IPS-15b (cell line): ENCODE measurements around the gene OR4K5.

ENCODE experiments used
- H3K27me3 ChIP-seq: one replicate; pipeline ENCODE4 v1.6.1; 2013; ENCODE audit warnings: low read length; ENCODE audit not compliant: control insufficient read depth, insufficient read depth
- H3K36me3 ChIP-seq: one replicate; pipeline ENCODE4 v1.6.1; 2013; ENCODE audit warnings: low read length; ENCODE audit not compliant: control insufficient read depth, insufficient read depth
- H3K4me1 ChIP-seq: one replicate; pipeline ENCODE4 v1.6.1; 2013; ENCODE audit warnings: mild to moderate bottlenecking, low read length; ENCODE audit not compliant: control insufficient read depth, insufficient read depth
- H3K4me3 ChIP-seq: one replicate; pipeline ENCODE4 v1.5.1; 2013; ENCODE audit warnings: low read depth, low read length
- H3K9ac ChIP-seq: one replicate; pipeline ENCODE4 v1.6.1; 2013; ENCODE audit warnings: low read depth, mild to moderate bottlenecking, low read length
- H3K9me3 ChIP-seq: one replicate; pipeline ENCODE4 v1.6.1; 2013; ENCODE audit warnings: mild to moderate bottlenecking, low read length; ENCODE audit not compliant: control insufficient read depth, insufficient read depth

OR4K5 gene, protein sequence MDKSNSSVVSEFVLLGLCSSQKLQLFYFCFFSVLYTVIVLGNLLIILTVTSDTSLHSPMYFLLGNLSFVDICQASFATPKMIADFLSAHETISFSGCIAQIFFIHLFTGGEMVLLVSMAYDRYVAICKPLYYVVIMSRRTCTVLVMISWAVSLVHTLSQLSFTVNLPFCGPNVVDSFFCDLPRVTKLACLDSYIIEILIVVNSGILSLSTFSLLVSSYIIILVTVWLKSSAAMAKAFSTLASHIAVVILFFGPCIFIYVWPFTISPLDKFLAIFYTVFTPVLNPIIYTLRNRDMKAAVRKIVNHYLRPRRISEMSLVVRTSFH

DNA sequence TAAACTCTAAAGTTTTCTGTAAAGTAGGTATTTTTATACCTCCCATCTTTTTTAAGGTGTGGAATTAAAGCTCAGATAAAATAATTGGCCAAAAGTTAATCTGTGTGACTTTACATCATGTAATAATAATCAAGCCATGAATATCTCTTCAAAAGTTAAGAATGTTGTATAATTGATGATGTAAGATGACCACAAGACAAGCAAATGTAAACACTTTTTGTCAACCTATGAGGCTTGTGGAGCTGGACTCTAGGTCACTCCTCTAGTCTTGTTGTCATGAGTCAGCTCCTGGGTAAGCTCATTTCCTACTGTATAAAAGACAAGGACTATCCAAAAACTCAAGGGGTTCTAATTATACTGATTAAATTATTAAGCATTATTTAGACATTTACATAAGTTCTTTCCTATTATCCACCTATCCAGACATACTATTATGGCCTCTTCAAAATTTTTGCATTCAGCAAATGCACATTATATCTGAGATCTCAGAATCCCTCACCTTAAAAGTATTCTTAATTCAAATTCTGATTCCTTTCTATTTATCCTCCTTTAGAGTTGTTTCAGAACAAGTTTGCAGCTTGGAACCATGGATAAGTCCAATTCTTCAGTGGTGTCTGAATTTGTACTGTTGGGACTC, at the start of gene OR4K5:
Gene OR4K5, plus strand, starts transcription at position 587 of the 637 bp plus-strand sequence. Its CDS starts 0 bp downstream, at position 587.
- H3K4me1 ChIP-seq = no peaks in the 10 kb centered on the region
- no peak within 1 kb of the TSS for H3K4me3 ChIP-seq
- no peaks in the 10 kb centered on the region for H3K27me3 ChIP-seq
- no peak within 1 kb of the TSS for H3K9ac ChIP-seq
- peaks cover 39% of the 10 kb centered on the region for H3K9me3 ChIP-seq
- no peaks in the 10 kb centered on the region for H3K36me3 ChIP-seq

- Histone ChIP-seq H3K9ac (no peak overlapping the region), H3K36me3 (no peaks in the 10 kb centered on the region), H3K4me1 (no peaks in the 10 kb centered on the region), H3K4me3 (no peak overlapping the region), H3K9me3 (peaks cover 48% of the 10 kb centered on the region), H3K27me3 (no peaks in the 10 kb centered on the region)
Measured at GRCh38 chr14:19873178-19873577, 47.2 kb upstream of the OR4K5 start.

- no peaks in the 10 kb centered on the region for H3K36me3 ChIP-seq
- H3K9ac ChIP-seq = no peak within 1 kb of the TSS
- H3K27me3 ChIP-seq = no peaks in the 10 kb centered on the region
- peaks cover 39% of the 10 kb centered on the region for H3K9me3 ChIP-seq
- no peaks in the 10 kb centered on the region for H3K4me1 ChIP-seq
- no peak within 1 kb of the TSS for H3K4me3 ChIP-seq
Measured at GRCh38 chr14:19874842-19875241, 45.6 kb upstream of the OR4K5 start, which contains the start of gene OR4K2. Gene OR4K2, plus strand, starts transcription at chr14:19875142. Its CDS starts 1,126 bp downstream, at chr14:19876268.

- Histone ChIP-seq H3K9me3 (peaks cover 41% of the 10 kb centered on the region), H3K27me3 (no peaks in the 10 kb centered on the region)
Measured at GRCh38 chr14:19878029-19878642, 42.3 kb upstream of the OR4K5 start.

GRCh38 chr14:19895282-19895681, 25.1 kb upstream of the OR4K5 start:
- peaks cover 62% of the 10 kb centered on the region for H3K9me3 ChIP-seq
- no peak overlapping the region for H3K4me3 ChIP-seq
- no peaks in the 10 kb centered on the region for H3K36me3 ChIP-seq
- no peaks in the 10 kb centered on the region for H3K27me3 ChIP-seq
- no peaks in the 10 kb centered on the region for H3K4me1 ChIP-seq
- H3K9ac ChIP-seq = no peak overlapping the region

More at GRCh38 chr14:19878029-19878642, 42.3 kb upstream of the OR4K5 start:
- H3K4me3 ChIP-seq = no peak overlapping the region
- H3K36me3 ChIP-seq = no peaks in the 10 kb centered on the region
- H3K4me1 ChIP-seq = no peaks in the 10 kb centered on the region
- no peak overlapping the region for H3K9ac ChIP-seq

DNA sequence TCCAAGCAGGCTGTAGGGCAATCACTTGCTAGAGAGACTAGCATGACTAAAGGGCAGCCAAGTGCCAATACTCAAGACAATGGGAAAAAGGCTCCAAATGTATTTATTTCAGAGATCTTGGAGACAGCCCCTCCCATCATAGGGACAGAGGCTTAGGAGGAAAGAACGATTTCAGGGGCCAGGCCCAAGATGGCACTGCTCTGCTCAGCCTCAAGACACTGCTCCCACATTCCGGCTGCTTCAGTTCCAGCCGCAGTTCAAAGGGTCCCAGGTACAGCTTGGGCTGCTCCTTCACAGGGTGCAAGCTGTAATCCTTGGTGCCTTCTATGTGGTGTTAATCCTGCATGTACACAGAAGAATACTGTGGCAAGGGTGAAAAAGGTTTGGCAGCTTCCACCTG, 19.4 kb upstream of the OR4K5 start:
- no peaks in the 10 kb centered on the region for H3K36me3 ChIP-seq
- no peaks in the 10 kb centered on the region for H3K4me1 ChIP-seq
- no peak overlapping the region for H3K9ac ChIP-seq
- no peak overlapping the region for H3K4me3 ChIP-seq
- H3K9me3 ChIP-seq = peaks cover 52% of the 10 kb centered on the region
- H3K27me3 ChIP-seq = no peaks in the 10 kb centered on the region

DNA sequence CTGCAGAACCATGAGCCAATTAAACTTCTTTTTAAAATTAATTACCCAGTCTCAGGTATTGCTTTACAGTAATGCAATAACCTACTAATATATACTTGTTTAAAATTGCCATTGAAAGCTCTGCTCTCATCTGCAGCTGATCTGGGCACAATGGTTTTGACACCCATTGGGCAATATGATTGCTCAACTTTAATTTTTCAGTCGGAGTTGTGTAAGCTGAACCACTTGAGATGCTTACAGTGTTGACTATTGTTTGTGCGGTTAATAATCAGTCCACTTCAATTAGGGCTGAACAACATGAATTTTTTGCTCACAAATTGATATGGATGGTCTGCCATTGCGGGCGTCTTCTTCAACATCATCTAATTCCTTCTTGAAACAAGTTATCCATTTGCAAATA, 18.0 kb upstream of the OR4K5 start:
- Histone ChIP-seq H3K9me3 (peaks cover 40% of the 10 kb centered on the region), H3K4me1 (no peaks in the 10 kb centered on the region)

DNA sequence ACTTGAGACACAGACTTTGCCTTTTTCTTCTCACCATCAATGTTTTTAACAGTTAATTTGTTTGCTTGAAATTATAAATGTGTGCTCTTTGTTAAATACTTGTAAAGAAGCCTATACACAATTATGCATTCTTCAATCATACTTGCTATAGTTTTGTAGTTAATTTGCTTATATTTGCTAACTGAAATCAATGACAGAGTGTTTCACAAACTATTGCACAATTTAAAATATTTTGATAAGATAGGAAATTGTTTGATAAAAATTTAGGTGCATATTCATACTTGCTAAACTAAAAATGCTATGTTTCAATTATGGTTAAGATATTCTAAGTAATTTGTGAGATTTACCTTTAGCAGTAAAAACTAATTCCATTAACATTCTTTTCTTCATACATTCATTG, 13.7 kb upstream of the OR4K5 start:
- Histone ChIP-seq H3K4me3 (no peak overlapping the region), H3K4me1 (no peaks in the 10 kb centered on the region), H3K9ac (no peak overlapping the region), H3K27me3 (no peaks in the 10 kb centered on the region), H3K9me3 (peaks cover 28% of the 10 kb centered on the region), H3K36me3 (no peaks in the 10 kb centered on the region)

More for the DNA sequence above, 18.0 kb upstream of the OR4K5 start:
- H3K4me3 ChIP-seq = no peak overlapping the region
- H3K9ac ChIP-seq = no peak overlapping the region
- no peaks in the 10 kb centered on the region for H3K27me3 ChIP-seq
- no peaks in the 10 kb centered on the region for H3K36me3 ChIP-seq

- Histone ChIP-seq H3K4me3 (no peak overlapping the region), H3K9me3 (peaks cover 25% of the 10 kb centered on the region)
Measured at GRCh38 chr14:19911114-19911513, 9.3 kb upstream of the OR4K5 start.

GRCh38 chr14:19917243-19917642, 3.2 kb upstream of the OR4K5 start:
- no peak overlapping the region for H3K4me3 ChIP-seq
- no peaks in the 10 kb centered on the region for H3K36me3 ChIP-seq
- no peaks in the 10 kb centered on the region for H3K27me3 ChIP-seq
- no peak overlapping the region for H3K9ac ChIP-seq
- no peaks in the 10 kb centered on the region for H3K4me1 ChIP-seq
- peaks cover 37% of the 10 kb centered on the region for H3K9me3 ChIP-seq

More at GRCh38 chr14:19911114-19911513, 9.3 kb upstream of the OR4K5 start:
- Histone ChIP-seq H3K4me1 (no peaks in the 10 kb centered on the region), H3K27me3 (no peaks in the 10 kb centered on the region), H3K36me3 (no peaks in the 10 kb centered on the region), H3K9ac (no peak overlapping the region)

DNA sequence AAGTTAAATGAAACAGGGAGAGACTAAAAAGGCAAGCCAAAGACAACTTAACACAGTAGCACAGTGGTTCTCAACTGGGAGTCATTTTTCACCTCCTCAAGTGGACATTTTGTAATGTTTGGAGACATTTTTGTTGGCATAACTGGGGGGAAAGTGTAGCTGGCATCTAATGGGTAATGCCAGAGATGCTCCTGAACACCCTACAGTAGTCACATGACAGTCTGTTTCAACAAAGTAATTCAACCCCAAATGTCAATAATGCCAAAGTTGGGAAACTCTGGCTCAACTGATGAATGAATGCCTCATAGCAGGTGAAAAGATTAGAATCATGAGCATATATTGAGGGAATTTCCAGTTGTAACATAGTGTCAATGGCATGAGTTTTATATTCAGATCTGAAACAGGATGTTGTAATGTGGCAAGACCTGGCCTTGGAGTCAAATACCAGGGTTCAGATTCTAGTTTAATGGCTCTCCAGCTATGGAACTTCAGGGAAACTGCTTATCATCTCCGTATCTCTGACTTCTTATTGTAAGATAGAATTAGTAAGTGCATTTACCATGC, 2.4 kb upstream of the OR4K5 start:
- H3K9ac ChIP-seq = no peak overlapping the region
- H3K4me1 ChIP-seq = no peaks in the 10 kb centered on the region
- peaks cover 37% of the 10 kb centered on the region for H3K9me3 ChIP-seq
- no peak overlapping the region for H3K4me3 ChIP-seq
- no peaks in the 10 kb centered on the region for H3K36me3 ChIP-seq
- H3K27me3 ChIP-seq = no peaks in the 10 kb centered on the region
